Left ventricle myocardium inferior (tissue), 1 donor: ENCODE data around the gene POLN. TPM values are rescaled to one million over a fixed set of nuclear protein-coding genes. Genes with fewer than 3 reads are reported as not detected.

Experiments used
- DNase-seq: peaks from one replicate; pipeline ENCODE4 v3.0.0-alpha.2; 2020
- H3K27ac ChIP-seq: fragments of 200-600 bp; replicated peaks from 2 replicates; pipeline ENCODE4 v1.8.0; 2021
- H3K27me3 ChIP-seq: fragments of 200-600 bp; 2 replicates; pipeline ENCODE4 v1.8.0; 2021; ENCODE audit warnings: low read depth
- H3K36me3 ChIP-seq: fragments of 200-600 bp; 2 replicates; pipeline ENCODE4 v1.8.0; 2021
- H3K4me1 ChIP-seq: fragments of 200-600 bp; 2 replicates; pipeline ENCODE4 v1.8.0; 2021
- H3K4me3 ChIP-seq: fragments of 200-600 bp; 2 replicates; pipeline ENCODE4 v1.8.0; 2021; ENCODE audit warnings: mild to moderate bottlenecking, moderate library complexity
- H3K9me3 ChIP-seq: fragments of 200-600 bp; replicated peaks from 2 replicates; pipeline ENCODE4 v1.8.0; 2021
- CTCF ChIP-seq: fragments of 200-600 bp; IDR thresholded peaks from 2 replicates; pipeline ENCODE4 v1.8.0; 2021; ENCODE audit warnings: antibody characterized with exemption, mild to moderate bottlenecking, borderline replicate concordance
- intact Hi-C: fragments of 100-400 bp; cut with micrococcal nuclease; formaldehyde crosslinking; loops from one replicate; pipeline ENCODE4 v1.11.0; 2022
- total RNA-seq: library from RNA; stranded (reverse); fragmentation: NEBNext Ultra II Directional; extraction: Animal tissue kit (Norgen Biotek cat#: 25700); gene quantifications from one replicate; pipeline ENCODE4 v1.2.1, GENCODE V29; 2021
- donor health status: DM: no; HTN: yes; CAD: no; lungs with severe emphysema.

POLN gene
- total RNA-seq, 1 donor from 2014 or later: 2.2 TPM

GRCh38 chr4:2066571-2067445 lies 175.1 kb downstream of the POLN start:
- H3K4me1 ChIP-seq: no peaks in the 10 kb centered on the region
- intact Hi-C loops: no loop called here
- H3K4me3 ChIP-seq: no peak overlapping the region
- H3K36me3 ChIP-seq: no peaks in the 10 kb centered on the region
- H3K9me3 ChIP-seq: no peaks in the 10 kb centered on the region
- no peak overlapping the region for H3K27ac ChIP-seq
- no peak for TF ChIP-seq CTCF
- H3K27me3 ChIP-seq: peaks cover 69% of the 10 kb centered on the region
- DNase-seq: no peak

GRCh38 chr4:2066011-2066551 lies 175.8 kb downstream of the POLN start:
- Histone ChIP-seq H3K9me3 (no peaks in the 10 kb centered on the region), H3K4me1 (no peaks in the 10 kb centered on the region), H3K27ac (no peak overlapping the region), H3K27me3 (peaks cover 74% of the 10 kb centered on the region), H3K4me3 (no peak overlapping the region), H3K36me3 (no peaks in the 10 kb centered on the region)
- TF ChIP-seq CTCF: no peak
- no peak for DNase-seq
- intact Hi-C loops: no loop called here

GRCh38 chr4:2065106-2065930 lies 176.6 kb downstream of the POLN start:
- H3K4me1 ChIP-seq: peaks cover 4% of the 10 kb centered on the region
- no peaks in the 10 kb centered on the region for H3K36me3 ChIP-seq
- no peak for TF ChIP-seq CTCF
- H3K4me3 ChIP-seq: no peak overlapping the region
- H3K27ac ChIP-seq: no peak overlapping the region
- H3K9me3 ChIP-seq: no peaks in the 10 kb centered on the region
- DNase-seq: no peak
- intact Hi-C loops: no loop called here
- peaks cover 74% of the 10 kb centered on the region for H3K27me3 ChIP-seq

- Histone ChIP-seq H3K27me3 (peaks cover 73% of the 10 kb centered on the region), H3K9me3 (no peaks in the 10 kb centered on the region), H3K27ac (no peak overlapping the region), H3K4me3 (no peak overlapping the region), H3K36me3 (no peaks in the 10 kb centered on the region), H3K4me1 (peaks cover 9% of the 10 kb centered on the region)
- TF ChIP-seq CTCF: no peak
- intact Hi-C loops: no loop called here
- peak; percentile 9 for DNase-seq
Observed at GRCh38 chr4:2064276-2064991, 177.5 kb downstream of the POLN start.
